Mesenchymal stem cell (in vitro differentiated cells and primary cell): ENCODE data around the gene PDE9A.

Experiments
- DNase-seq: peaks from one replicate; pipeline ENCODE4 v3.0.0-alpha.2; 2013
- H2AFZ ChIP-seq: one replicate; pipeline ENCODE4 v1.6.1; 2013; ENCODE audit warnings: low read depth, mild to moderate bottlenecking, control low read depth, inconsistent platforms, low read length, moderate library complexity
- H2AK5ac ChIP-seq: 2 replicates; pipeline ENCODE4 v1.6.1; 2013; ENCODE audit warnings: low read length, moderate library complexity, mild to moderate bottlenecking, inconsistent platforms; ENCODE audit not compliant: severe bottlenecking
- H2BK120ac ChIP-seq: one replicate; pipeline ENCODE4 v1.6.1; 2013; ENCODE audit warnings: low read depth, mild to moderate bottlenecking, inconsistent platforms, low read length, moderate library complexity
- H2BK12ac ChIP-seq, 2 experiments: one replicate each; pipeline ENCODE4 v1.6.1; 2013; ENCODE audit warnings: inconsistent platforms in 2 of 2, low read length in 2 of 2, mild to moderate bottlenecking in 2 of 2, moderate library complexity in 2 of 2, control low read depth in 1 of 2
- H2BK15ac ChIP-seq: one replicate; pipeline ENCODE4 v1.6.1; 2013; ENCODE audit warnings: mild to moderate bottlenecking, low read depth, inconsistent platforms; ENCODE audit not compliant: poor library complexity, severe bottlenecking
- H2BK5ac ChIP-seq: 2 replicates; pipeline ENCODE4 v1.6.1; 2013; ENCODE audit warnings: low read depth, mild to moderate bottlenecking, low read length, control low read depth, inconsistent platforms; ENCODE audit not compliant: poor library complexity, severe bottlenecking
- H3K14ac ChIP-seq, 2 experiments: one replicate each; pipeline ENCODE4 v1.6.1; 2013; ENCODE audit warnings: inconsistent platforms in 2 of 2, low read length in 2 of 2, control low read depth in 1 of 2, mild to moderate bottlenecking in 1 of 2, moderate library complexity in 1 of 2
- H3K18ac ChIP-seq, 2 experiments: one replicate each; pipeline ENCODE4 v1.6.1; 2013; ENCODE audit warnings: inconsistent platforms in 2 of 2, low read length in 2 of 2, control low read depth in 1 of 2, low read depth in 1 of 2, mild to moderate bottlenecking in 1 of 2
- H3K23ac ChIP-seq, 2 experiments: one replicate each; pipeline ENCODE4 v1.6.1; 2013; ENCODE audit warnings: inconsistent platforms in 2 of 2, low read length in 2 of 2, mild to moderate bottlenecking in 2 of 2, moderate library complexity in 2 of 2, control low read depth in 1 of 2
- H3K27ac ChIP-seq: 2 replicates; pipeline ENCODE4 v1.5.1; 2013; ENCODE audit warnings: mild to moderate bottlenecking, moderate library complexity, low read length, control low read depth, inconsistent platforms; ENCODE audit not compliant: poor library complexity, severe bottlenecking
- H3K27me3 ChIP-seq, 2 experiments: 2 replicates each; pipeline versions ENCODE4 v1.6.1 to v1.7.0; 2013; ENCODE audit warnings: low read length in 2 of 2, mild to moderate bottlenecking in 2 of 2, moderate library complexity in 2 of 2, control low read depth in 1 of 2, inconsistent platforms in 1 of 2; ENCODE audit not compliant: control insufficient read depth in 1 of 2, insufficient read depth in 1 of 2
- H3K36me3 ChIP-seq, 2 experiments: 2 replicates each; pipeline versions ENCODE4 v1.6.1 to v1.7.0; 2013; ENCODE audit warnings: low read length in 2 of 2, control low read depth in 1 of 2, inconsistent platforms in 1 of 2, low read depth in 1 of 2, mild to moderate bottlenecking in 1 of 2; ENCODE audit not compliant: insufficient read depth in 2 of 2, control insufficient read depth in 1 of 2
- H3K4ac ChIP-seq, 2 experiments: one replicate each; pipeline ENCODE4 v1.6.1; 2013; ENCODE audit warnings: inconsistent platforms in 2 of 2, low read length in 2 of 2, mild to moderate bottlenecking in 2 of 2, moderate library complexity in 2 of 2, control low read depth in 1 of 2, low read depth in 1 of 2
- H3K4me1 ChIP-seq: 2 replicates; pipeline ENCODE4 v1.6.1; 2013; ENCODE audit warnings: low read depth, low read length, control low read depth; ENCODE audit not compliant: control insufficient read depth, insufficient read depth
- H3K4me2 ChIP-seq: 2 replicates; pipeline ENCODE4 v1.6.1; 2013; ENCODE audit warnings: low read length, mild to moderate bottlenecking, inconsistent platforms; ENCODE audit not compliant: poor library complexity, severe bottlenecking
- H3K4me3 ChIP-seq, 2 experiments: 2 replicates each; pipeline versions ENCODE4 v1.5.1 to v1.7.0; 2013; ENCODE audit warnings: low read length in 2 of 2, mild to moderate bottlenecking in 2 of 2, control low read depth in 1 of 2, low read depth in 1 of 2; ENCODE audit not compliant: insufficient read depth in 1 of 2
- H3K79me1 ChIP-seq: replicated peaks from 2 replicates; pipeline ENCODE4 v1.6.1; 2013; ENCODE audit warnings: mild to moderate bottlenecking, control low read depth, low read length, inconsistent platforms; ENCODE audit not compliant: poor library complexity, severe bottlenecking
- H3K9ac ChIP-seq: 2 replicates; pipeline ENCODE4 v1.7.0; 2013; ENCODE audit warnings: mild to moderate bottlenecking, low read length, moderate library complexity
- H3K9me3 ChIP-seq: 2 replicates; pipeline ENCODE4 v1.7.0; 2013; ENCODE audit warnings: mild to moderate bottlenecking, low read length; ENCODE audit not compliant: control insufficient read depth
- H4K8ac ChIP-seq: one replicate; pipeline ENCODE4 v1.6.1; 2013; ENCODE audit warnings: inconsistent platforms, mild to moderate bottlenecking, low read length, moderate library complexity
- H4K91ac ChIP-seq: one replicate; pipeline ENCODE4 v1.6.1; 2013; ENCODE audit warnings: mild to moderate bottlenecking, low read length, inconsistent platforms
- WGBS: methylation state at CpG from one replicate; pipeline ENCODE4 v1.1.7; 2013; ENCODE audit warnings: mixed read lengths; 5-methylcytosine and 5-hydroxymethylcytosine counted together

The PDE9A gene

GRCh38 chr21:42609811-42610210 is 43.6 kb upstream of the PDE9A start:
- Histone ChIP-seq H3K9ac (no peak overlapping the region), H3K4ac (no peak overlapping the region), H3K79me1 (no peaks in the 10 kb centered on the region), H3K23ac (no peak overlapping the region), H2BK12ac (no peak overlapping the region), H4K8ac (no peak overlapping the region), H2AK5ac (no peak overlapping the region), H3K4me3 (no peak overlapping the region), H3K4me2 (no peak overlapping the region), H3K9me3 (peaks cover 27% of the 10 kb centered on the region), H2BK120ac (no peak overlapping the region), H3K27me3 (peaks cover 0 to 2% of the 10 kb centered on the region in 2 experiments), H2BK15ac (no peak overlapping the region), H3K27ac (no peak overlapping the region), H2AFZ (no peak overlapping the region), H3K18ac (no peak overlapping the region), H2BK5ac (no peak overlapping the region), H3K4me1 (peaks cover 2% of the 10 kb centered on the region), H3K14ac (no peak overlapping the region), H4K91ac (no peak overlapping the region), H3K36me3 (no peaks in the 10 kb centered on the region)
- 97% methylated on average over 2 of the region's 2 CpGs for WGBS
- DNase-seq, result no peak

- 85% methylated on average over 2 of the region's 3 CpGs for WGBS
- no peak overlapping the region for H3K4ac ChIP-seq
- H2AFZ ChIP-seq, result no peak overlapping the region
Measured at GRCh38 chr21:42611852-42612251, 41.6 kb upstream of the PDE9A start.

GRCh38 chr21:42612390-42612789 is 41.0 kb upstream of the PDE9A start:
- Histone ChIP-seq H3K9ac (no peak overlapping the region), H2BK5ac (no peak overlapping the region), H2BK120ac (no peak overlapping the region), H2BK12ac (no peak overlapping the region), H3K4me2 (no peak overlapping the region), H3K4me3 (no peak overlapping the region), H3K4me1 (peaks cover 11% of the 10 kb centered on the region), H3K79me1 (no peaks in the 10 kb centered on the region), H4K91ac (no peak overlapping the region), H3K4ac (no peak overlapping the region), H3K14ac (no peak overlapping the region), H4K8ac (no peak overlapping the region), H3K36me3 (no peaks in the 10 kb centered on the region), H3K18ac (no peak overlapping the region), H3K23ac (no peak overlapping the region), H3K27ac (no peak overlapping the region), H3K9me3 (peaks cover 10% of the 10 kb centered on the region), H2BK15ac (no peak overlapping the region), H2AFZ (no peak overlapping the region), H2AK5ac (no peak overlapping the region), H3K27me3 (peaks cover 17 to 20% of the 10 kb centered on the region in 2 experiments)
- no peak for DNase-seq
- no CpG with 5 or more reads among the region's 1 CpG for WGBS

More at GRCh38 chr21:42611852-42612251, 41.6 kb upstream of the PDE9A start:
- H3K18ac ChIP-seq, result no peak overlapping the region
- H3K4me2 ChIP-seq, result no peak overlapping the region
- no peak overlapping the region for H3K9ac ChIP-seq
- no peak overlapping the region for H2AK5ac ChIP-seq
- no peak overlapping the region for H3K27ac ChIP-seq
- DNase-seq, result no peak
- no peak overlapping the region for H2BK15ac ChIP-seq
- no peak overlapping the region for H3K4me3 ChIP-seq
- H3K36me3 ChIP-seq, result no peaks in the 10 kb centered on the region
- no peak overlapping the region for H4K91ac ChIP-seq
- peaks cover 11 to 14% of the 10 kb centered on the region in 2 experiments for H3K27me3 ChIP-seq
- no peak overlapping the region for H2BK5ac ChIP-seq
- H3K23ac ChIP-seq, result no peak overlapping the region
- H3K4me1 ChIP-seq, result peaks cover 11% of the 10 kb centered on the region
- no peak overlapping the region for H3K14ac ChIP-seq
- H3K79me1 ChIP-seq, result no peaks in the 10 kb centered on the region
- H2BK12ac ChIP-seq, result no peak overlapping the region
- H2BK120ac ChIP-seq, result no peak overlapping the region
- no peak overlapping the region for H4K8ac ChIP-seq
- peaks cover 13% of the 10 kb centered on the region for H3K9me3 ChIP-seq

- H3K36me3 ChIP-seq, result no peaks in the 10 kb centered on the region
- WGBS, result 92% methylated on average over 2 of the region's 5 CpGs
- H2BK15ac ChIP-seq, result no peak overlapping the region
- no peak overlapping the region for H3K18ac ChIP-seq
- H3K4me3 ChIP-seq, result no peak overlapping the region
- no peak overlapping the region for H3K9ac ChIP-seq
- no peak overlapping the region for H2BK120ac ChIP-seq
- no peak overlapping the region for H3K27ac ChIP-seq
- no peak for DNase-seq
- H2AFZ ChIP-seq, result no peak overlapping the region
- H3K4ac ChIP-seq, result no peak overlapping the region
- no peak overlapping the region for H4K91ac ChIP-seq
- no peak overlapping the region for H3K23ac ChIP-seq
- H3K9me3 ChIP-seq, result peaks cover 10% of the 10 kb centered on the region
- H3K14ac ChIP-seq, result no peak overlapping the region
- peaks cover 11% of the 10 kb centered on the region for H3K4me1 ChIP-seq
- H3K27me3 ChIP-seq, result peaks cover 30 to 31% of the 10 kb centered on the region in 2 experiments
- no peak overlapping the region for H2AK5ac ChIP-seq
- H3K79me1 ChIP-seq, result no peaks in the 10 kb centered on the region
- H2BK5ac ChIP-seq, result no peak overlapping the region
- no peak overlapping the region for H2BK12ac ChIP-seq
- no peak overlapping the region for H4K8ac ChIP-seq
- H3K4me2 ChIP-seq, result no peak overlapping the region
Measured at GRCh38 chr21:42613756-42614155, 39.7 kb upstream of the PDE9A start.
